DND-41 (cell line): ENCODE measurements around the gene ZBTB14.

Experiments used
- ATAC-seq: fragments of 200-7000 bp; cut with Tn5 transposase; 3 replicates; pipeline ENCODE4 v1.9.1; 2021; ENCODE audit warnings: low read depth; ENCODE audit not compliant: insufficient read depth
- DNase-seq: peaks from one replicate; pipeline ENCODE4 v3.0.0-alpha.2; 2020
- H2AFZ ChIP-seq: 2 replicates; pipeline ENCODE4 v1.6.0; 2012; ENCODE audit warnings: low read depth, low read length
- H3K27ac ChIP-seq: 2 replicates; pipeline ENCODE4 v1.5.1; 2012; ENCODE audit warnings: low read length, inconsistent platforms
- H3K27me3 ChIP-seq: fragments of 200-600 bp; sonication (generic); 2 replicates; pipeline ENCODE4 v1.6.0; 2012; ENCODE audit warnings: low read length, mild to moderate bottlenecking, inconsistent platforms; ENCODE audit not compliant: insufficient read depth, poor library complexity
- H3K36me3 ChIP-seq: 2 replicates; pipeline ENCODE4 v1.5.1; 2012; ENCODE audit warnings: low read length, inconsistent platforms; ENCODE audit not compliant: insufficient read depth
- H3K4me1 ChIP-seq: 2 replicates; pipeline ENCODE4 v1.5.1; 2012; ENCODE audit warnings: mild to moderate bottlenecking, low read length; ENCODE audit not compliant: insufficient read depth
- H3K4me2 ChIP-seq: 2 replicates; pipeline ENCODE4 v1.6.0; 2012; ENCODE audit warnings: mild to moderate bottlenecking, moderate library complexity, low read length, inconsistent platforms; ENCODE audit not compliant: insufficient read depth
- H3K4me3 ChIP-seq, 2 experiments: fragments of 200-600 bp in 1 of 2; shearing (Covaris generic) in 1 of 2; 2 replicates each; pipeline ENCODE4 v1.5.1; 2012 to 2016; ENCODE audit warnings: inconsistent platforms in 2 of 2, low read length in 2 of 2, mild to moderate bottlenecking in 2 of 2, low read depth in 1 of 2, moderate library complexity in 1 of 2
- H3K79me2 ChIP-seq: 2 replicates; pipeline ENCODE4 v1.6.0; 2012; ENCODE audit warnings: low read length, inconsistent platforms; ENCODE audit not compliant: insufficient read depth
- H3K9ac ChIP-seq: 2 replicates; pipeline ENCODE4 v1.6.0; 2012; ENCODE audit warnings: low read depth, mild to moderate bottlenecking, inconsistent platforms, low read length, moderate library complexity
- H3K9me3 ChIP-seq: 2 replicates; pipeline ENCODE4 v1.5.1; 2012; ENCODE audit warnings: low read length, moderate library complexity, mild to moderate bottlenecking, inconsistent platforms; ENCODE audit not compliant: insufficient read depth, severe bottlenecking
- H4K20me1 ChIP-seq: 2 replicates; pipeline ENCODE4 v1.6.0; 2012; ENCODE audit warnings: low read length; ENCODE audit not compliant: insufficient read depth
- CTCF ChIP-seq: IDR thresholded peaks from 2 replicates; pipeline ENCODE4 v1.5.1; 2012; ENCODE audit warnings: borderline replicate concordance, low read length, moderate library complexity, mild to moderate bottlenecking; ENCODE audit not compliant: poor library complexity, severe bottlenecking; ENCODE audit errors: extremely low read depth
- EZH2 ChIP-seq: IDR thresholded peaks from 3 replicates; pipeline ENCODE4 v1.6.1; 2012; ENCODE audit warnings: borderline replicate concordance, low read depth, mild to moderate bottlenecking, moderate library complexity, low read length, inconsistent platforms; ENCODE audit not compliant: severe bottlenecking

The ZBTB14 gene

GRCh38 chr18:5250603-5251002 is 44.9 kb downstream of the ZBTB14 start:
- TF ChIP-seq EZH2, result no peak
- TF ChIP-seq CTCF, result no peak
- no peak for ATAC-seq
- H3K9ac ChIP-seq, result no peak overlapping the region
- H2AFZ ChIP-seq, result no peak overlapping the region
- no peaks in the 10 kb centered on the region for H3K79me2 ChIP-seq
- no peak overlapping the region for H3K27ac ChIP-seq
- H3K27me3 ChIP-seq, result no peaks in the 10 kb centered on the region
- no peaks in the 10 kb centered on the region for H3K9me3 ChIP-seq
- H3K4me3 ChIP-seq, result no peak overlapping the region
- no peaks in the 10 kb centered on the region for H3K36me3 ChIP-seq
- no peak overlapping the region for H3K4me2 ChIP-seq
- no peaks in the 10 kb centered on the region for H4K20me1 ChIP-seq
- no peak for DNase-seq
- H3K4me1 ChIP-seq, result no peaks in the 10 kb centered on the region

GRCh38 chr18:5244941-5245340 is 50.6 kb downstream of the ZBTB14 start:
- DNase-seq, result no peak
- Histone ChIP-seq H3K79me2 (0 out of 2 replicates have a peak, but pooled peaks cover 4% of the 10 kb centered on the region), H4K20me1 (no peaks in the 10 kb centered on the region), H3K36me3 (peaks cover 12% of the 10 kb centered on the region), H3K4me2 (no peak overlapping the region), H2AFZ (no peak overlapping the region), H3K9me3 (no peaks in the 10 kb centered on the region), H3K4me1 (peaks cover 9% of the 10 kb centered on the region), H3K27me3 (no peaks in the 10 kb centered on the region), H3K4me3 (no peak overlapping the region), H3K9ac (no peak overlapping the region), H3K27ac (no peak overlapping the region)
- TF ChIP-seq CTCF (no peak), EZH2 (no peak)
- ATAC-seq, result 0 out of 3 replicates have a peak, but pooled peaks have one; percentile 19

GRCh38 chr18:5239447-5239846 is 56.1 kb downstream of the ZBTB14 start:
- peaks cover 33% of the 10 kb centered on the region for H3K79me2 ChIP-seq
- H3K4me1 ChIP-seq, result peaks cover 47% of the 10 kb centered on the region
- H3K27ac ChIP-seq, result no peak overlapping the region
- no peak for ATAC-seq
- DNase-seq, result no peak
- H2AFZ ChIP-seq, result no peak overlapping the region
- peak overlapping the region; percentile 73 to 76; a peak in 3 of 4 replicates for H3K4me3 ChIP-seq
- peaks cover 12% of the 10 kb centered on the region for H3K36me3 ChIP-seq
- H3K27me3 ChIP-seq, result no peaks in the 10 kb centered on the region
- TF ChIP-seq EZH2 (no peak), CTCF (no peak)
- H3K4me2 ChIP-seq, result peak overlapping the region; percentile 94
- peak overlapping the region; percentile 85; the same call in 1 of the 2 replicates for H3K9ac ChIP-seq
- H3K9me3 ChIP-seq, result no peaks in the 10 kb centered on the region
- no peaks in the 10 kb centered on the region for H4K20me1 ChIP-seq
